ENCODE measurements around the gene SBF2.
A peak's percentile ranks its signal among the peaks of the same experiment; 100 is the strongest.
"Not testable (repeated sequence)": the region's sequence is repeated elsewhere in the genome, so short reads cannot be mapped to it uniquely, and the experiment has no call there.

SBF2 gene

DNA sequence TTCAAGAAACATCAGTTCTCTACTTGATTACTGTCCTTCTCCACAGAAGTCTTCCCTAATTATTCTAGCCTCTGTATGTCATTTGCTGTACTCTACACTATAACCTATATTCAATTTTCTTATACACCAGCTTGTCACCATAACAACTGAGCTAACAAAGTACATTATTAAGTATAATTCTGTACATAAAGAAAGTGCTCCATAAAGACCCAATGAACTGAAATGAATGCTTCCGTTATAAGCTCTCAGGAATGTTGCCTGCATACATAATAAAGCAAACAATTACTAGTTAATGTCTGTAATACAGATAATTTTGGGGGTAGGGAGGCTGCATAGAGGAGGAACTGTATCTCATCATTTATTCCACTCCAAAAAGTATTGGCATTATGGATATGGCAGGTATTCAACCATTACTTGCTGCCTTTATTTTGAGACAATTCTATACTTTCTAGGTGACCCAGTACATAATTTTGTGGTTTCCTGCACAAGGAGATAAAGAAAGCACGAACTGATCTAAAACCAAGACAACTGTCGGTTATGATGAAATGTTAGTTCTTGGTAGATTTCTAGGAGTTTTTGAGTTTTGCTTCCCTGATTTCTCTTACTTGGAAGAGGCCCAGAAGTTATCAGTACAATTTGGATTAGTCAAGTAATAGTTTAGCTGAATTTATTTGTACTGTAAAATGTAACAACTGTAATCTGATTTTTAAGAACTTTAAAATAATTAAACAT is 202.5 kb downstream of the SBF2 start:
- Histone ChIP-seq H3K27me3 (ENCODE audit: insufficient read depth, low read length) (no peaks in the 10 kb centered on the region), H3K4me1 (ENCODE audit: control insufficient read depth, insufficient read depth, low read length, unreplicated experiment) (peaks cover 32% of the 10 kb centered on the region), H3K36me3 (ENCODE audit: insufficient read depth, low read length) (no peaks in the 10 kb centered on the region), H2AFZ (ENCODE audit: low read length, unreplicated experiment) (no peak overlapping the region), H3K27ac (ENCODE audit: low read depth, low read length) (no peak overlapping the region), H3K4me3 (ENCODE audit: low read depth, low read length) (peak overlapping the region; percentile 28; the same call in 1 of the 2 replicates), H3K79me2 (ENCODE audit: control insufficient read depth, insufficient read depth, low read length, unreplicated experiment) (peaks cover 3% of the 10 kb centered on the region)

DNA sequence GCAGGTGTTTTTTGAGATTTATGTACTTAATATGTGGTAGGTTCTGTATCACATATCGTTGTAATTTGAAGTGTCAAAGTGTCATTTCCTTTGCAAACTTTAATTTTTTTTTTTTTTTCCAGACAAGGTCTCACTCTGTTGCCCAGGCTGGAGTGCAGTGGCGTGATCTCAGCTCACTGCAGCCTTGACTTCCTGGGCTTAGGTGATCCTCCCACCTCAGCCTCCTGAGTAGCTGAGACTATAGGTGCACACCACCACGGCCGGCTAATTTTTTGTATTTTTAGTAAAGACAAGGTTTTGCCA is 206.1 kb downstream of the SBF2 start:
- peaks cover 13% of the 10 kb centered on the region for H3K36me3 ChIP-seq (ENCODE audit: insufficient read depth, low read length)
- not testable (repeated sequence) for H2AFZ ChIP-seq (ENCODE audit: low read length, unreplicated experiment); H3K27ac ChIP-seq (ENCODE audit: low read depth, low read length); H3K27me3 ChIP-seq (ENCODE audit: insufficient read depth, low read length); H3K4me3 ChIP-seq (ENCODE audit: low read depth, low read length); H3K79me2 ChIP-seq (ENCODE audit: control insufficient read depth, insufficient read depth, low read length, unreplicated experiment)
- H3K4me1 ChIP-seq (ENCODE audit: control insufficient read depth, insufficient read depth, low read length, unreplicated experiment): peaks cover 23% of the 10 kb centered on the region

DNA sequence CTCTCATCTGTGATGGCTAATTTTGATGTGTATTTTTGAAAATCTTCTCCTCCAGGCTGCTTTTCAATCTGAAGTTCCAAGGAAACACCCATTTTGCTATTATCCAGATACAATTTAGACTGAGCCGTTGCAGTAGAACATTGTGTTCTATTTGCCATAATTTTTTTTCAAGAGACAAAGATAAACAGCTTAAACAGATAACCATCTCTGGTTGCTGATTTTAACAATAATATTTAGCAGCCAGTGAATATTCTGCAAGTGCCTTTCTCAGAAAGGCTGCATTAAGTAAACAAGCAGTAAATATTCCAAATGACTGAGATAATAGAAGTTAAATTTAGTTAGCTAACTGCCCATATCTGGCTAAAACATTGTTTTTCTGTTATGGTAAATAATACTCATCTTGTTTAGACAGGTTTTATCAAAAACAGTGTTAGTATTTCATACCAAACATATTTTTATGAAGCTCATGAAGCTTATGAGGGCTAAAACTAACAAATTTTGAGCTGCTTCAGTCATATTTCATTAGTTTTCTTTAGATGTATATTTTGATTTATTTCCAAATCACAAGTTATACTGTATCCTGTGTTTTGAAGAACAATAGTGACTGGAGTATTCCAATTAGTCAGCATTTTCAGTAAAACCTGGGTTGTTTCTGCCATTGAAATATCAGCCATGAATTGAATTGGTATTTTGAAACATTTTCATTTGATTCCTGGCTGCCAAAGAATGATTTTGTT is 206.7 kb downstream of the SBF2 start:
- Histone ChIP-seq H3K27ac (ENCODE audit: low read depth, low read length) (no peak overlapping the region; the same call in 1 of the 2 replicates), H3K4me3 (ENCODE audit: low read depth, low read length) (no peak overlapping the region), H2AFZ (ENCODE audit: low read length, unreplicated experiment) (no peak overlapping the region), H3K36me3 (ENCODE audit: insufficient read depth, low read length) (peaks cover 13% of the 10 kb centered on the region), H3K4me1 (ENCODE audit: control insufficient read depth, insufficient read depth, low read length, unreplicated experiment) (peaks cover 23% of the 10 kb centered on the region), H3K79me2 (ENCODE audit: control insufficient read depth, insufficient read depth, low read length, unreplicated experiment) (peaks cover 5% of the 10 kb centered on the region), H3K27me3 (ENCODE audit: insufficient read depth, low read length) (no peaks in the 10 kb centered on the region)

DNA sequence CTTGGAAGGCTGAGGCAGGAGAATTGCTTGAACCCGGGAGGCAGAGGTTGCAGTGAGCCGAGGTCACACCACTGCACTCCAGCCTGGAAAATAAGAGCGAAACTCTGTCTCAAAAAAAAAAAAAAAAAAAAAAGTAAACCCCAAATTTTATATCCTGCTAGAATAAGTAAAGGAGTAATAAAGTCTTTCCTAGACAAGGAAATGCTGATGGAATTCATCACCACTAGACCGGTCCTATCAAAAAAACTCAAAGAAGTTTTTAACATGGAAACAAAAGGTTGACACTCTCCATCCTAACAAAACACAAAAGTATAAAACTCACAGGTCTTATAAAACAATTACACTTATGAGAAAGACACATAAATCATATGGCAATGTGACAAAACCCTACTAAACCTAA is 213.9 kb downstream of the SBF2 start:
- Histone ChIP-seq H3K4me3 (ENCODE audit: low read depth, low read length) (no peak overlapping the region), H3K36me3 (ENCODE audit: insufficient read depth, low read length) (peaks cover 13% of the 10 kb centered on the region), H3K4me1 (ENCODE audit: control insufficient read depth, insufficient read depth, low read length, unreplicated experiment) (peaks cover 7% of the 10 kb centered on the region), H3K79me2 (ENCODE audit: control insufficient read depth, insufficient read depth, low read length, unreplicated experiment) (peaks cover 13% of the 10 kb centered on the region), H2AFZ (ENCODE audit: low read length, unreplicated experiment) (no peak overlapping the region), H3K27me3 (ENCODE audit: insufficient read depth, low read length) (no peaks in the 10 kb centered on the region), H3K27ac (ENCODE audit: low read depth, low read length) (no peak overlapping the region)

DNA sequence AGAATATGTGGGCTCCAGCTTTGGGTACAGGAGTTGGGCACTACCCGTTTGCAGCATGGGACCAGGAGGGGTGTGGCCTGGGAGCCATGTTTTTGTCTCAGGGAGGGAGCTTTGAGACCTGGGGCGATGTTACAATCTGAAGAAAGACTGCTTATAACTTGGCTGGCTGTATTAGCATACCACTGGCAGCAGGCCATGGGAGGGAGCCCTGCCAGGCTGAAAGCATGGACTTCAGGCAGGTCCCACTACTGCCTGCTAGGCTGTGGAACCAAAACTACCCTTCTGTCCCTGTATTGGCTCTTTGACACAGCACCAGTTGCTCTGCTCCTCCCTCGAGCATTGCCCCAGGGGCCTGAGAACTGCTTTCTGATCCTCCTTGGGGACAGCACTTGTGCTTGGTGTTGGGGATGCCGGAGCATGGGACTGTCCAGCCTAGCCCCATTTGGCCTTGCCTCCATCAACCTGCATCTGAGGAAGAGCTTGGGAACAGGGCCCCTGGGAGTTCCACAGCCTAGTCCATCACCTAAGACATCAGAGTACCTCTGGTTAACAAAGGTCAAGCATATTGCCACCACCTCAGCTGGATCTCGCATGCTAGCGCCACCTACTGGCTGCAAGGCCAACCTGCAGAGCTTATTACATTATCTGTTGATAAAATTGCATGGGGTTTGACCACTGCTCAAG is 217.4 kb downstream of the SBF2 start:
- no peak overlapping the region for H2AFZ ChIP-seq (ENCODE audit: low read length, unreplicated experiment)
- H3K27ac ChIP-seq (ENCODE audit: low read depth, low read length): no peak overlapping the region

DNA sequence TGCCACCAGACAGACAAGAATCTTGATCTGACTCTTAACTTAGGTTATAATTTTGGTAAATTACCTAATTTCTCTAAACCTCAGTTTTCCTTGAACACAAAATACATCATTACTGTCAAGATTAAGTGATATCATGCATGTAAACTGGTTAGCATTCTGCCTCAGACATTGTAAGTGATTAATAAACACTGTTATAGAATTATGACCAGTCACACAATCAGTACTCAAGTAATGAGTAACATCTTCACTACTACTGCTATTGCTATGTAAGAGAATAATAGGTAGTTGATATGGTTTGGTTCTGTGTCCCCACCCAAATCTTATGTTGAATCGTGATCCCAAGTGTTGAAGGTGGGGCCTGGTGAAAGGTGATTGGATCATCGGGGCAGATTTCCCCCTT is 218.9 kb downstream of the SBF2 start:
- peaks cover 12% of the 10 kb centered on the region for H3K4me1 ChIP-seq (ENCODE audit: control insufficient read depth, insufficient read depth, low read length, unreplicated experiment)
- H3K27me3 ChIP-seq (ENCODE audit: insufficient read depth, low read length): no peaks in the 10 kb centered on the region
- no peak overlapping the region for H3K27ac ChIP-seq (ENCODE audit: low read depth, low read length)
- no peak overlapping the region for H2AFZ ChIP-seq (ENCODE audit: low read length, unreplicated experiment)
- no peaks in the 10 kb centered on the region for H3K36me3 ChIP-seq (ENCODE audit: insufficient read depth, low read length)
- peaks cover 7% of the 10 kb centered on the region for H3K79me2 ChIP-seq (ENCODE audit: control insufficient read depth, insufficient read depth, low read length, unreplicated experiment)
- H3K4me3 ChIP-seq (ENCODE audit: low read depth, low read length): no peak overlapping the region

More for the DNA sequence above, 217.4 kb downstream of the SBF2 start:
- H3K4me3 ChIP-seq (ENCODE audit: low read depth, low read length): no peak overlapping the region
- H3K79me2 ChIP-seq (ENCODE audit: control insufficient read depth, insufficient read depth, low read length, unreplicated experiment): peaks cover 7% of the 10 kb centered on the region
- peaks cover 12% of the 10 kb centered on the region for H3K4me1 ChIP-seq (ENCODE audit: control insufficient read depth, insufficient read depth, low read length, unreplicated experiment)
- no peaks in the 10 kb centered on the region for H3K36me3 ChIP-seq (ENCODE audit: insufficient read depth, low read length)
- H3K27me3 ChIP-seq (ENCODE audit: insufficient read depth, low read length): no peaks in the 10 kb centered on the region

DNA sequence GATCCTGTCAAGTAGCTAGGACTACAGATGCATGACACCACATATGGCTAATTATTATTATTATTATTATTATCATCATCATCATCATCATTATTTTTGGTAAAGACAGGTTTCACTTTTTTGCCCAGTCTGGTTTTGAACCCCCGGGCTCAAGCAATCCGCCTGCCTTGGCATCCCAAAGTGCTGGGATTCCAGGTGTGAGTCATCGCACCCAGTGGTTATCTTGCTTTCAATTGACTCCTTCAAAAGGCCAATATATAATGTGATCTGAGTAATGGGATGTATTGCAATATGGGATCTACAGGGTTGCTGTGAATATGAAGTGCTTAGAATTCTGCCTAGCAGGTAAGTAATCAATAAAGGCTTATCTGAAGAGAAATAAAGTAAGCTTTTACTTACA is 221.2 kb downstream of the SBF2 start:
- Histone ChIP-seq H3K4me1 (ENCODE audit: control insufficient read depth, insufficient read depth, low read length, unreplicated experiment) (peaks cover 12% of the 10 kb centered on the region), H3K79me2 (ENCODE audit: control insufficient read depth, insufficient read depth, low read length, unreplicated experiment) (peaks cover 7% of the 10 kb centered on the region), H2AFZ (ENCODE audit: low read length, unreplicated experiment) (no peak overlapping the region), H3K4me3 (ENCODE audit: low read depth, low read length) (no peak overlapping the region), H3K27me3 (ENCODE audit: insufficient read depth, low read length) (no peaks in the 10 kb centered on the region), H3K27ac (ENCODE audit: low read depth, low read length) (peak overlapping the region; percentile 49; the same call in 1 of the 2 replicates), H3K36me3 (ENCODE audit: insufficient read depth, low read length) (no peaks in the 10 kb centered on the region)

DNA sequence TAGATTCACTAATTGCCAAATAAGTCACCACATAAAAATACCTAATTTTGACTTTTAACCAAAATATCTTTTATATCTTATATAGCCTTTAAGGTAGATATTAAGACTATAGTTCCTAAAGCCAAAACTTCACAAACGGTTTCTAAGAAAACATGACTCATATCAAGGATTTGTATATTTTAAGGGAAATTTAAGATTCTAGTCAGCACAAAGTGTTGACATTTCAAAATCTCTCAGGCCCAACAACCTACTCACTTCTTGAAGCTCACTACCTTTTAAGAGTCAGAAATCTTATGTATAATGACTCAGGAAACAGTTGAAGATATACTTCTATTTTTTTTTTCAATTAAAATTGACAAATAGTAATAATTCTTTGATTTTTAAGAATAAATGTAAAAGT is 221.9 kb downstream of the SBF2 start:
- no peaks in the 10 kb centered on the region for H3K36me3 ChIP-seq (ENCODE audit: insufficient read depth, low read length)
- no peaks in the 10 kb centered on the region for H3K27me3 ChIP-seq (ENCODE audit: insufficient read depth, low read length)
- peaks cover 12% of the 10 kb centered on the region for H3K4me1 ChIP-seq (ENCODE audit: control insufficient read depth, insufficient read depth, low read length, unreplicated experiment)

DNA sequence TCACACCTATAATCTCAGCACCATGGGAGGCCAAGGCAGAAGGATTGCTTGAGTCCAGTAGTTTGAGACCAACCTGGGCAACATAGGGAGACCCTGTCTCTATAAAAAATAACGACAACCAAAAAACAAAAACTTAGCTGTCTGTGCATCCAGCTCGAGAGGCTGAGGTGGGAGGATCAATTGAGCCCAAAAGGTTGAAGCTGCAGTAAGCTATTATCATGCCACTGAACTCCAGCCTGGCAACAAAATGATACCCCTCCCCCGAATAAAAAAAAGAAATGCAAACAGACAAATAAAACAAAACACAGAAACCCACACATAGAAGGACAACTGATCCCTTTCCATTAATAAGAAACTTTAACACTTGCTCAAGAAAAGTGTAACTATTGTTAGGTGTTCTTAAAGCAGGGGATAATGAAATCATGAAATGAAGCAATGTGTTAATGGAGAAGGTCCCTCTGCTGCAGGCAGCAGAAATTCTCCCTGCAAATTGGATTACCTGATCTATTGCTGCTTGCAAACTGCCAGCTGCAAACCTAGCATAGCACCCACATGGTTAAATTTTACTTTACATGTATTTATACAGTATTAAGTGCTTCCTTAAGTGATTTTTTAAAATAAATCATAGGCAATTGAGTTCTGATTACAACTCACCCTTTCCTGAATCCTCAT is 226.3 kb downstream of the SBF2 start:
- Histone ChIP-seq H3K79me2 (ENCODE audit: control insufficient read depth, insufficient read depth, low read length, unreplicated experiment) (peaks cover 3% of the 10 kb centered on the region), H2AFZ (ENCODE audit: low read length, unreplicated experiment) (no peak overlapping the region), H3K27ac (ENCODE audit: low read depth, low read length) (no peak overlapping the region), H3K4me3 (ENCODE audit: low read depth, low read length) (no peak overlapping the region), H3K27me3 (ENCODE audit: insufficient read depth, low read length) (no peaks in the 10 kb centered on the region), H3K36me3 (ENCODE audit: insufficient read depth, low read length) (no peaks in the 10 kb centered on the region), H3K4me1 (ENCODE audit: control insufficient read depth, insufficient read depth, low read length, unreplicated experiment) (peaks cover 5% of the 10 kb centered on the region)

More for the DNA sequence above, 221.9 kb downstream of the SBF2 start:
- peaks cover 7% of the 10 kb centered on the region for H3K79me2 ChIP-seq (ENCODE audit: control insufficient read depth, insufficient read depth, low read length, unreplicated experiment)
- no peak overlapping the region for H3K4me3 ChIP-seq (ENCODE audit: low read depth, low read length)
- peak overlapping the region; percentile 49 for H3K27ac ChIP-seq (ENCODE audit: low read depth, low read length)
- H2AFZ ChIP-seq (ENCODE audit: low read length, unreplicated experiment): no peak overlapping the region

DNA sequence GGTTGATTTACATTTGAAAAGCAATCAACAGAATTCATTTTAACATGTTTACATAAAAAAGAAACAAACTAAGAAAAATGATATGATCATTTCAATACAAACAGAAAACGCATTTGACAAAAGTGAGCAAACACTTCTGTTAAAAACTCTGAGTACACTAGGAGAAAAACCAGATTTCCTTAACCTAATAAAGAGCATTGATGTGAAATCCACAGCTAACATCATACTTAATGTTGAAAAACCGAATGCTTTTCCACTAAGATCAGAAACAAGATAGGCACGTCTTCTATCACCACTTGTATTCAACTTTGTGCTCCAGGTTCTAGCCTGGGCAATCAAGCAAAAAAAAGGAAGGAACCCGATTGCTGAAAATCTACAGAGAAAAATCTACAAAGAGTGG is 227.6 kb downstream of the SBF2 start:
- Histone ChIP-seq H3K27ac (ENCODE audit: low read depth, low read length) (no peak overlapping the region), H2AFZ (ENCODE audit: low read length, unreplicated experiment) (no peak overlapping the region), H3K36me3 (ENCODE audit: insufficient read depth, low read length) (no peaks in the 10 kb centered on the region), H3K4me1 (ENCODE audit: control insufficient read depth, insufficient read depth, low read length, unreplicated experiment) (no peaks in the 10 kb centered on the region), H3K79me2 (ENCODE audit: control insufficient read depth, insufficient read depth, low read length, unreplicated experiment) (peaks cover 9% of the 10 kb centered on the region), H3K4me3 (ENCODE audit: low read depth, low read length) (no peak overlapping the region), H3K27me3 (ENCODE audit: insufficient read depth, low read length) (no peaks in the 10 kb centered on the region)
